Fibroblast of mammary gland (primary cell): ENCODE measurements around the gene COG1.

Experiments
- DNase-seq: peaks from one replicate; pipeline ENCODE4 v3.0.0-alpha.2; 2010; ENCODE audit warnings: low read depth
- H3K4me3 ChIP-seq: 2 replicates; pipeline ENCODE4 v1.5.1; 2011; ENCODE audit warnings: low read depth, mild to moderate bottlenecking, low read length, moderate library complexity; ENCODE audit not compliant: control insufficient read depth
- TF ChIP-seq, protein P1 (sequence below): conservative IDR thresholded peaks from 2 replicates; pipeline ENCODE4 v1.5.1; 2011; ENCODE audit warnings: low read depth, low read length, inconsistent platforms; ENCODE audit not compliant: control insufficient read depth, insufficient read depth

The COG1 gene

GRCh38 chr17:73174126-73174525, 18.7 kb upstream of the COG1 start:
- TF ChIP-seq, protein P1, sequence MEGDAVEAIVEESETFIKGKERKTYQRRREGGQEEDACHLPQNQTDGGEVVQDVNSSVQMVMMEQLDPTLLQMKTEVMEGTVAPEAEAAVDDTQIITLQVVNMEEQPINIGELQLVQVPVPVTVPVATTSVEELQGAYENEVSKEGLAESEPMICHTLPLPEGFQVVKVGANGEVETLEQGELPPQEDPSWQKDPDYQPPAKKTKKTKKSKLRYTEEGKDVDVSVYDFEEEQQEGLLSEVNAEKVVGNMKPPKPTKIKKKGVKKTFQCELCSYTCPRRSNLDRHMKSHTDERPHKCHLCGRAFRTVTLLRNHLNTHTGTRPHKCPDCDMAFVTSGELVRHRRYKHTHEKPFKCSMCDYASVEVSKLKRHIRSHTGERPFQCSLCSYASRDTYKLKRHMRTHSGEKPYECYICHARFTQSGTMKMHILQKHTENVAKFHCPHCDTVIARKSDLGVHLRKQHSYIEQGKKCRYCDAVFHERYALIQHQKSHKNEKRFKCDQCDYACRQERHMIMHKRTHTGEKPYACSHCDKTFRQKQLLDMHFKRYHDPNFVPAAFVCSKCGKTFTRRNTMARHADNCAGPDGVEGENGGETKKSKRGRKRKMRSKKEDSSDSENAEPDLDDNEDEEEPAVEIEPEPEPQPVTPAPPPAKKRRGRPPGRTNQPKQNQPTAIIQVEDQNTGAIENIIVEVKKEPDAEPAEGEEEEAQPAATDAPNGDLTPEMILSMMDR: no peak
- no peak overlapping the region for H3K4me3 ChIP-seq
- no peak for DNase-seq

DNA sequence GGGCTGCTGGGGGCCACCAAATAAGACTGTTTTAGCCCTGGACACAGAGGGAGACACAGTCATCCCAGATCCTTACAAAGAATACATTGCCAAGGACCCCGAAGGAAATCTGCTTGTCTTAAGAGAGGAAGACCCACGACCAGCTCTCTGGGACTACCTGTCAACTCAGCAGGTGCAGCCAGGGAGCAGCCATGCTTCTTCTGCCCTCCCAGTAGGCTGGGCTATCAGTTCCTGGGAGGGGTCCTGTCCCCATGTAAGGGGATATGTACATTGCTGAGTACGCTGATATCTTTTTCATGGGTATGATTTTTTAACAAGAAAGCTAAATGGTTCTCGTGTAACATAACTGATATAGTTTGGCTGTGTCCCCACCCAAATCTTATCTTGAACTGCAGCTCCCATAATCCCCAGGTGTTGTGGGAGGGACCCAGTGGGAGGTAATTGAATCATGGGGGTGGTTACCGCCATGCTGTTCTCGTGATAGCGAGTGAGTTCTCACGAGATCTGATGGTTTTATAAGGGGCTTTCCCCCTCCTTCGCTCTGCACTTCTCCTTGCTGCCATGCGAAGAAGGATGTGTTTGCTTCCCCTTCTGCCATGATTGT, 16.8 kb upstream of the COG1 start:
- TF ChIP-seq, protein P1: no peak
- H3K4me3 ChIP-seq: no peak overlapping the region
- no peak for DNase-seq

DNA sequence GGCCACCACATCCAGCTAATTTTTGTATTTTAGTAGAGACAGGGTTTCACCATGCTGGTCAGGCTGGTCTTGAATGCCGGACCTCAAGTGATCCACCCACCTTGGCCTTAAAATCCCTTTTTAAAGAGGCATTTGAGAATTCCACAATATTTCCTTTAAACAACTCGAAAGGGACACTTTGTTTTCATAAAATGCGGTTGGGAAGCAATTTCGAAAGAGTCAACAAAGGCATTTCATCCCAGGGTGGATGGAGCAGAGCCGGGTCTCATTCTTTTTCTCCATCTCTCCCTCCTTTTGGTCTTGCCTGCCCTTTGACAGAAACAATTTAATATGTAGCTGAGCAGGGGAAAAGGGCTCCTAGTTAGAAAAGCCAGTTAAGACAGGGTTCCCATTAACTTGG, 13.5 kb upstream of the COG1 start:
- TF ChIP-seq, protein P1: no peak
- no peak overlapping the region for H3K4me3 ChIP-seq
- no peak for DNase-seq

- DNase-seq: no peak
- no peak overlapping the region for H3K4me3 ChIP-seq
- TF ChIP-seq, protein P1: no peak
These were observed 13.0 kb upstream of the COG1 start for GRCh38 chr17:73179878-73180277.

DNA sequence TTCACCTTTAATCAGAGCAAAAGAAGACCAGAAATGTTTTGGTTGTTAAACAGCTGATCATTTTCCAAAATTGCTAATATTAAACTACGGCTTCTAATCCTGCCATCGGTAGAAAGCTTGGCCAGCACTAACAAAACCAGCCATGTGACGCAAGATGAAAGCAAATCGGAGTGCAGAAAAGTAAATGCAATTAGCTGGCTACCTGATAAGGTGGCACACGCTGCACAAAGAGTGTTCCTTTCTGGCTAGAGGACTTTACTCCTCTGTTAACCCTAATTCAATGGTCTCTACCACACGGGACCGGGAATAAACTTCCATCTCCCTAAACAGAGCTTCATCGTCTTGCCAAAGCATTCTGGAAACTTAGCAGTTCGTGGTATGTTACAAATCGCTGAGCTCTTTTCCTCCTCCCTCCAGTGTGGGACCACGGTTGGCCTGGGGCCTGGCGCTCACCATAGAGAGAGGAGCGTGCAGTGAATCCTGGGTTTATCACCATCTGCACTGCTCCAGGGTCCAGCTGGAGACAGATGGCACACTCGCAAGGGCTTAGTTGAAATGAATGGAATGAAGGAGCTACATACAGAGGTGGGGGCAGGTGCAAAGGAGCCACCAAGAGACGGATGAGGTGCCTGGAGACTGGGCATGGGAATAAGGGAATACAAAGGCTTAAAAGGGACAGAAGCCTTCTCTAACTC, 10.1 kb upstream of the COG1 start:
- H3K4me3 ChIP-seq: no peak overlapping the region
- no peak for DNase-seq
- TF ChIP-seq, protein P1: no peak

- TF ChIP-seq, protein P1: no peak
- DNase-seq: no peak
- no peak overlapping the region for H3K4me3 ChIP-seq
These were observed 8.5 kb upstream of the COG1 start for GRCh38 chr17:73184136-73184993.
